Nephron progenitor cell (in vitro differentiated cells): ENCODE results near the gene PACS1.

Experiments
- DNase-seq: peaks from one replicate; pipeline ENCODE4 v3.0.0; 2021
- H3K27ac Mint-ChIP-seq: 2 replicates; pipeline ENCODE4 v1.8.0; 2021; ENCODE audit warnings: mild to moderate bottlenecking, moderate library complexity, mixed read lengths
- H3K27me3 Mint-ChIP-seq: 2 replicates; pipeline ENCODE4 v1.8.0; 2021; ENCODE audit warnings: mild to moderate bottlenecking, low read depth, mixed read lengths; ENCODE audit not compliant: poor library complexity
- H3K36me3 Mint-ChIP-seq: 2 replicates; pipeline ENCODE4 v1.8.0; 2021; ENCODE audit warnings: low read depth, mixed read lengths
- H3K4me1 Mint-ChIP-seq: 2 replicates; pipeline ENCODE4 v1.8.0; 2021; ENCODE audit warnings: mixed read lengths
- H3K4me3 Mint-ChIP-seq: 2 replicates; pipeline ENCODE4 v1.8.0; 2021; ENCODE audit warnings: mild to moderate bottlenecking, moderate library complexity, mixed read lengths
- H3K9me3 Mint-ChIP-seq: 2 replicates; pipeline ENCODE4 v1.8.0; 2021; ENCODE audit warnings: mild to moderate bottlenecking, moderate library complexity, mixed read lengths
- TF ChIP-seq, protein P1 (sequence below): fragments of 200-600 bp; sonication (generic); IDR thresholded peaks from 2 replicates; pipeline ENCODE4 v1.5.0; 2021; ENCODE audit warnings: antibody characterized with exemption

Gene PACS1

DNA sequence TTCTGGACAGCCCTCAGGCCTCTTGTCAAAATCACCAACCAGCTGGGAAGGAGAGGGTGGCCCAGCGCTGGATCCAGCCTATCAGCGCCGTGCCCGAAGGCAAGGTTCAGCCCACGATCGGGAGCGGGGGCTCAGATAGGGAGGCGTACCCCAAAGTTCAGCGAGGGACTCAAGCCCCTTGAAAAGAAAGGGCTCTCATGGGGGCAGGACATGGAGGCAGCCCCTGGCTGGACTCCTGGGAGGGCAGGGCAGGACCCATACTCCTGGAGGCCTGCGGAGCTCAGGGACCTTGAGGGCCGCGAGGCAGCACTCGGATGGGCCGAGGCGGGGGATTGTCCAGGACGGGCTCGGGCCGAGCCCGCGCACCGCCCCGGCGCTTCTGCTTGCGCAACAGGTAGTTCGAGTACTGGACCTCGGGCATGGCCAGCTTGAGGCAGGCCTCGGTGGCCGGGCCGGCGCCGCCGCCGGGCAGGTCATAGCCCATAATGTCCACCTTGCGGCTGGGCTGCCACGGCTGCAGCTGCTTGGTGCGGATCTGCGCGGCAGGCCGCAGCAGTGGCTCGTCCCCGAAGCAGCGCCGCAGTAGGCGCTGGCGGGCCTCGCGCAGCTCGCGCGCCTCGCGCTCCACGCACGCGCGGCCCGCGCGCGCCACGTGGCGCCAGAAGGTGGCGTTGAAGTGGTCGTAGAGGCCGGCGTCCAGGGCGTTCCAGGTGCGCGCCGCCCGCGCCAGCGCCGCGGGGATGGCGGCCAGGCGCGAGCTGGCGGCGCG lies 27.7 kb upstream of the PACS1 start:
- Mint-ChIP-seq H3K4me3 (no peak overlapping the region), H3K9me3 (peaks cover 12% of the 10 kb centered on the region), H3K4me1 (peaks cover 30% of the 10 kb centered on the region), H3K36me3 (peaks cover 31% of the 10 kb centered on the region), H3K27ac (no peak overlapping the region), H3K27me3 (peaks cover 4% of the 10 kb centered on the region)
- DNase-seq: no peak
- TF ChIP-seq, protein P1, sequence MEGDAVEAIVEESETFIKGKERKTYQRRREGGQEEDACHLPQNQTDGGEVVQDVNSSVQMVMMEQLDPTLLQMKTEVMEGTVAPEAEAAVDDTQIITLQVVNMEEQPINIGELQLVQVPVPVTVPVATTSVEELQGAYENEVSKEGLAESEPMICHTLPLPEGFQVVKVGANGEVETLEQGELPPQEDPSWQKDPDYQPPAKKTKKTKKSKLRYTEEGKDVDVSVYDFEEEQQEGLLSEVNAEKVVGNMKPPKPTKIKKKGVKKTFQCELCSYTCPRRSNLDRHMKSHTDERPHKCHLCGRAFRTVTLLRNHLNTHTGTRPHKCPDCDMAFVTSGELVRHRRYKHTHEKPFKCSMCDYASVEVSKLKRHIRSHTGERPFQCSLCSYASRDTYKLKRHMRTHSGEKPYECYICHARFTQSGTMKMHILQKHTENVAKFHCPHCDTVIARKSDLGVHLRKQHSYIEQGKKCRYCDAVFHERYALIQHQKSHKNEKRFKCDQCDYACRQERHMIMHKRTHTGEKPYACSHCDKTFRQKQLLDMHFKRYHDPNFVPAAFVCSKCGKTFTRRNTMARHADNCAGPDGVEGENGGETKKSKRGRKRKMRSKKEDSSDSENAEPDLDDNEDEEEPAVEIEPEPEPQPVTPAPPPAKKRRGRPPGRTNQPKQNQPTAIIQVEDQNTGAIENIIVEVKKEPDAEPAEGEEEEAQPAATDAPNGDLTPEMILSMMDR: no peak

DNA sequence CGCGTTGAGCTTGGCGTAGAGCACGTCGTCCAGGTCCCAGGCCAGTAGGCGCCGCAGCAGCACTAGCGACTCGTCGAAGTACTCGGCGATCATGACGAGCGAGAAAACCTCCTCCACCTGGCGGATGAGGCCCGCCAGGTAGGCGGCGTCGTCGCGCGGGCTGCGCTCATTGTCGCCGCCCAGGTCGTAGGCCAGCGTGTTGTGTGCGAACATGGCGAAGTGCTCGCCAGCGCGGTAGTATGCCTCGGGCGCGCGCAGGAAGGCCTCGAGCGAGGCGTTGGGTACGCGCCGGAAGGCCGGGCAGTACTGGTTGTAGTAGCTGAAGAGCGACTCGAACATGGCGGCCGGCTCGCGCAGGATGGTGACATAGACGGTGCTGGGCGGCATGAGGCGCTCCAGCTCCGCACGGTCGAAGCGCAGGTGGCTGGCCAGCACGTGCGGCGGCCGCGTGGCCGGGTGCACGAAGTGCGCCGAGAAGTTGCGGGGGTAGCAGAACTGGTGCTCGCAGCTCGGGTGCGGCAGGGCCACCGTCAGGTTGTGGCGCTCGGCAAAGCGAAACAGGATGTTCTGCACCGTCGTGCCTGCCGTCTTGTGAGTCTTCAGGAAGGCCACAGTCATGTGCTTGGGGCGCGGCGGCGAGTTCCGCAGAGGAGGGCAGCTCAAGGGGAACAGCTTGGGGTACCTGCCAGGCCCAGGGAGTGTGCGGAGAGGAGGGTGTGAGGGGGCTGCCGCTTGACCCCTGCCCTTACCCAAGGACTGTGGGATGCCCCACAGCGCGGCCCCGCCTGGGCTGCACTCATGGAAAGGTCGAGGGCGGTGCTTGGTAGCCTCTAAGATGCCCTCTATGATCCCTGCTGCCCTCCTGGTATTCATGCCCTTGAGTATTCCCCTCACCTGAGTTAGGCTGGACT lies 26.8 kb upstream of the PACS1 start:
- no peak for DNase-seq
- TF ChIP-seq, protein P1: no peak

DNA sequence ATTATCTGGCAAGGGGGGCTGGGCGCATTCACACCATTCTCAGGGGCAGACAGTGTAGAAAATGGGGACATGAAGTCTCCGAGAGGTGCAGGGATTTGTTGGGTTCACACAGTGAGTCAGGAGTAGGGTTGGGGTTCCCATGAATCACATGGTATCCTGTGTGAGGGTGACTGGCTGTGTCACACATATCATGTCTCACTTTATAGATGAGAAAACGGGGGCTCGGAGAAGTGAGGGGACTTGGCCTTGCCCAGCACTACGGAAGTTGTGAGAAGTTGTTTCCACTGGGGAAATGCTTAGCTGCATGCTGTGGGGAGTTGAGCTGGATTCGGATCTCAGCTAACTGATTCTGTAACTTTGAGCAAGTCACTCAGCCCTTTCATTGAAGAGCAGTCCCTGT lies 25.3 kb upstream of the PACS1 start:
- Mint-ChIP-seq H3K27ac (no peak overlapping the region), H3K27me3 (peaks cover 8% of the 10 kb centered on the region), H3K9me3 (no peaks in the 10 kb centered on the region), H3K4me3 (no peak overlapping the region), H3K4me1 (peaks cover 43% of the 10 kb centered on the region), H3K36me3 (peaks cover 31% of the 10 kb centered on the region)
- no peak for DNase-seq
- TF ChIP-seq, protein P1: no peak

More for the DNA sequence above, 26.8 kb upstream of the PACS1 start:
- Mint-ChIP-seq H3K27me3 (peaks cover 7% of the 10 kb centered on the region), H3K4me1 (peaks cover 38% of the 10 kb centered on the region), H3K4me3 (no peak overlapping the region), H3K27ac (no peak overlapping the region), H3K36me3 (peaks cover 31% of the 10 kb centered on the region), H3K9me3 (peaks cover 6% of the 10 kb centered on the region)

DNA sequence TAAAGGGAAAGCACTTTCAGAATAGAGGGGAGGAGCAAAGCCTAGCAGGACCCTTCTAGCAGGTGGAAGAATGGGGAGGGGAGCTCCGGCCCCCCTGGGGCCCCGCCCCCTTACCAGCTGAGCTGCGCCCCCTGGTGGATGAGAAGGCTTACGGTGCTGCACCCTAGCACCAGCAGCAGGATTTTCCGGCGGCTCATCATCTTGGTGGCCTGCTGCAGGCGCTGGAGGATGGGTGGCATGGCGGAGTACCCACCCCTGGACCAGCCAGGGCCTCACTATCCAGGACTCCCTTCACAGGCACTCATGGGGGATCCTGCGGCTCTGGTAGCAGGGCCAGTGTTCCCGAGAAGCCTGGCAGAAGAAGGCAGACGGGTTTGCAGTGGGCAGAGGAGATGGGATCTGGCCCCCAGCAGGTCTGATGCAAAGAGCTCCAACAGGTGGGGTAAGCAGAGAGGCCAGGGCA lies 24.9 kb upstream of the PACS1 start:
- DNase-seq: peak; percentile 90
- H3K27me3 Mint-ChIP-seq: peaks cover 8% of the 10 kb centered on the region
- TF ChIP-seq, protein P1: peak; percentile 91
- no peaks in the 10 kb centered on the region for H3K9me3 Mint-ChIP-seq
- no peak overlapping the region for H3K27ac Mint-ChIP-seq
- H3K36me3 Mint-ChIP-seq: peaks cover 31% of the 10 kb centered on the region
- no peak overlapping the region for H3K4me3 Mint-ChIP-seq
- H3K4me1 Mint-ChIP-seq: peaks cover 43% of the 10 kb centered on the region

DNA sequence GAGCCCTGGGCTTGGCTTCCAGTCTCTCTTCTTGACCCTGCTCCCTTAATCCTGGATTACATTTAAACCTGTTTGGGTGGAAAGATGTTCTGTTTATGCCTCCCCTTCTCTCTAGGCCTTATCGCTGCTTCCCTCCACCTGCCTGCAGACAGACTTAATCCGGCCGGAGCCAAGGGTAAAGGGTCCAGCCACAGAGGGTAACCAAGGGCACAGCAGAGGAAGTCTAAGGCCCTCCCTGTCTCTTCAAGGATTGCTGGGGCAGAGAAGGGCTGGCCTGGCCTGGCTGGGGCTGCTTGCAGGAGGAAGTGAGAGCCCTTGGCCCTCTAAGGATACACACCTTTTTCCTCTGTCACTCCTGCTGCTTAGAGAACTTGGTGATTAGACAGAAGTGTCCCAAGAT lies 23.2 kb upstream of the PACS1 start:
- peak overlapping the region; percentile 15 for H3K4me3 Mint-ChIP-seq
- TF ChIP-seq, protein P1: no peak
- peaks cover 57% of the 10 kb centered on the region for H3K4me1 Mint-ChIP-seq
- H3K27me3 Mint-ChIP-seq: peaks cover 8% of the 10 kb centered on the region
- DNase-seq: no peak
- peaks cover 20% of the 10 kb centered on the region for H3K36me3 Mint-ChIP-seq
- H3K9me3 Mint-ChIP-seq: no peaks in the 10 kb centered on the region
- no peak overlapping the region for H3K27ac Mint-ChIP-seq
